Activated T-helper 2 cell treated with anti-CD3 and anti-CD28 coated beads, Interferon-gamma antibody, Interleukin-2, Interleukin-4, amounts not matched to agents 10 μg/mL and 5 μg/mL and 100 μg/mL, durations not matched to agents 14 hours and 24 hours and 36 hours (primary cell): ENCODE measurements around the gene DNER. TPM values are rescaled to one million over a fixed set of nuclear protein-coding genes. Genes with fewer than 3 reads are reported as not detected.

Experiments
- DNase-seq: peaks from one replicate; pipeline ENCODE4 v3.0.0; 2021; ENCODE audit warnings: low spot score
- H3K27ac Mint-ChIP-seq: one replicate; pipeline ENCODE4 v1.8.0; 2021; ENCODE audit warnings: mixed read lengths
- H3K27me3 Mint-ChIP-seq: one replicate; pipeline ENCODE4 v1.8.0; 2021; ENCODE audit warnings: low read depth, mixed read lengths
- H3K36me3 Mint-ChIP-seq: one replicate; pipeline ENCODE4 v1.8.0; 2021; ENCODE audit warnings: low read depth, mixed read lengths
- H3K4me1 Mint-ChIP-seq: one replicate; pipeline ENCODE4 v1.8.0; 2021; ENCODE audit warnings: low read depth, mixed read lengths
- H3K4me3 Mint-ChIP-seq: one replicate; pipeline ENCODE4 v1.8.0; 2021; ENCODE audit warnings: low read depth, mild to moderate bottlenecking, moderate library complexity, mixed read lengths
- H3K9me3 Mint-ChIP-seq: one replicate; pipeline ENCODE4 v1.8.0; 2021; ENCODE audit warnings: mixed read lengths
- intact Hi-C: fragments of 100-400 bp; cut with micrococcal nuclease; formaldehyde crosslinking; loops from one replicate; pipeline ENCODE4 v1.15.1; 2023
- total RNA-seq: library from RNA; stranded (reverse); gene quantifications from 2 replicates; pipeline ENCODE4 v1.2.3, GENCODE V29; 2022

DNER gene
- total RNA-seq, 1 donor from 2014 or later: not detected

DNA sequence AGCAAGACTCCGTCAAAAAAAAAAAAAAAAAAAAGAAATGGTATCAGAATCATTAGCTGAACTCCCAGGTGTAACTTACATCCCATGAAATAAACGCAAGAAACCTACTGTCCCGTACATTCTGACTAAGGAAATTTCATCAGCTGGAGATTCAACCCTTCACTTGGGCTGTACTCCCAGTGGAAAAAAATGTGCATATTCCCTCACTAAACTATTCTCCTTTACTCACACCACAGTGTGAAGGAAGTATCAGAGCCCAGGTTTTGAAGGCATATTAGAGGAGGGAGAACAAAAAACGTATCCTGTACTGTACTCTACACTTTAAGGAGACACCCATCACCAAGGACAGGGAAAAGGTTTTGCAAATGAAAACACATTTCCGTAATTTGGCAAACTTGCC, 64.3 kb downstream of the DNER start:
- Mint-ChIP-seq H3K27ac (no peak overlapping the region), H3K4me3 (no peak overlapping the region), H3K36me3 (no peaks in the 10 kb centered on the region), H3K4me1 (no peaks in the 10 kb centered on the region), H3K27me3 (peaks cover 4% of the 10 kb centered on the region), H3K9me3 (no peaks in the 10 kb centered on the region)
- no peak for DNase-seq
- intact Hi-C loops: no loop called here

DNA sequence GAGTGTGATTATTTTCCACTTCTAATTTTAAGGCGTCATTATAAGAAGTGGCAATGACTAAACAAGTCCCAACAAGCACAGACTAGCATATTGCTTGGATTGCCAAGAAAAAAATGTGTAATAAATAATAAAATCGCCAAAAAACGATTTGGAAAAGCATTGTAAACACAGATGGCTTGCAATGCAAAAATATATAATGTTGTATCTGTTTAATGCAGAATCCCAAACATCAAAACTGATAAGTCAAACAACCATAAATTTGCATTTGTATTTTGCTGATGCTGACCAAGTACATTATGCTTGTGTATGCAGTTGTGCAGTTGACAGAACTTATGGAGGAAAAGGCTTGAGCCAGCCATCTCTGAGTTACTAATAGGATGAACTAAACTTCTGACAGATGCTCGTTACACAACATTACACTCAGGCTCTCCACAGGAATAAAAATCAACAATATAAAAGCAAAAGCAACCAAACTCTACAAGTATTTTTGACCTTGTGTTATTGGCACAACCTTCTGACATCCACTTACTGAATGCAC, 68.1 kb downstream of the DNER start:
- H3K27ac Mint-ChIP-seq: no peak overlapping the region

DNA sequence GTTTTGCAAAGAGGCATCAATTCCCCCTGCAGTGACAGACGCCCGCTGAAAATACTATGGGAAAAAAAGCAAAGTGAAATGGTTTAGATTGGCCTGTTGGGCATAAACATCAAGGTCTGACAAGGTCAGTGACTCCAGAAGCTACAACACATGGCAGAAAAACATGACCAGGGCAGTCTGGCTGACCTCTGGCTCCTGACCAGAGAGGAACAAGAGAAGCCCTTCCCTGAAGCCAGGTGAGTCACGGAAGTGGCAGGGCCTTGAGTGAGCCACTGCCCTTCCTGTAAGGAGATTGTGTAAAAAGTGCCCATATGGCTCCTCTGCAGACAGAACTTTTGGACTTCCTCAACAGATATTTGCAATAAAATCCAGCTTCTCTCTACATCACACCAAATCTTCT, 72.0 kb downstream of the DNER start:
- H3K4me1 Mint-ChIP-seq: no peaks in the 10 kb centered on the region
- H3K9me3 Mint-ChIP-seq: no peaks in the 10 kb centered on the region
- peaks cover 5% of the 10 kb centered on the region for H3K27me3 Mint-ChIP-seq
- no peak overlapping the region for H3K27ac Mint-ChIP-seq
- intact Hi-C loops: no loop called here
- no peak overlapping the region for H3K4me3 Mint-ChIP-seq
- H3K36me3 Mint-ChIP-seq: no peaks in the 10 kb centered on the region
- no peak for DNase-seq

More for the DNA sequence above, 68.1 kb downstream of the DNER start:
- Mint-ChIP-seq H3K4me3 (no peak overlapping the region), H3K9me3 (no peaks in the 10 kb centered on the region), H3K27me3 (peaks cover 1% of the 10 kb centered on the region), H3K36me3 (no peaks in the 10 kb centered on the region), H3K4me1 (no peaks in the 10 kb centered on the region)
- intact Hi-C loops: no loop called here
- no peak for DNase-seq

DNA sequence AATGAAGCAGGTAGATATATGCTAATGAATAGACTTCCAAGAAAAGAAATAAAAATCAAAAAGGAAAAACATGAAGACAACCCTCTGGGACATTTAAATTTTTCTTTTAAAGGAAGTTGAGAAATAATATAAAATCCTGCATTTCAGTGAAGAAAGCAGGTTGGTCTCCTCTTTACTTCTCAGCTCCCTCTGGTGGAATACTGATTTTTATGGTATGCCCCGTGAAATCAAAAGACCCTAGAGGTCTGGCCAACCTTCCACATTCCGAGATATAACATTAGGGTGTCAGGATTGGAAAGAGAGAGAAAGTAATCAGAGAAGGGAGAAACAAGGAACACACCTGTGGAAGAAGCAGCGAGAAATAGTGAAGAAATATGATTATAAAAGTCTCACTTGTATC, 72.7 kb downstream of the DNER start:
- peaks cover 9% of the 10 kb centered on the region for H3K27me3 Mint-ChIP-seq
- H3K36me3 Mint-ChIP-seq: no peaks in the 10 kb centered on the region
- no peak overlapping the region for H3K4me3 Mint-ChIP-seq
- intact Hi-C loops: no loop called here
- no peaks in the 10 kb centered on the region for H3K9me3 Mint-ChIP-seq
- no peak overlapping the region for H3K27ac Mint-ChIP-seq
- DNase-seq: no peak
- H3K4me1 Mint-ChIP-seq: no peaks in the 10 kb centered on the region

DNA sequence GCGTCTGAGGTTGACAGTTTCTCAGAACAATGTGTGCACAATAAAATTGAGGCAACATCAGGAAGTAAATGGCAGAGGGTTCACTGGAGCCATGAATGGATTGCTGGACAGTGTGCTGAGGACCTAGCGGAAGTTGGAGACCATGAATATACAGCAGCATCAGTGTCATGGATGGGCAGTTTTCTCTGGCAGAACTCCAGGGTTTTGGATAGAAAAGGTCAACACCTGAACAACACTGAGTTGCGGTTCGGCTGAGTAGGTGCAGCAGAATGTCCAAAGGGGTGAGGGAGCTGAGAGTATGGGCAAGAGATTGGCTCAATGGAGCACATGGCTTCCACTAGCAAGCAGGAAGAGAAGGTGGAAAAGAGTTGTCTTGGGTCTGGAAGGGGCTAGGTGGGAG, 73.7 kb downstream of the DNER start:
- H3K9me3 Mint-ChIP-seq: no peaks in the 10 kb centered on the region

DNA sequence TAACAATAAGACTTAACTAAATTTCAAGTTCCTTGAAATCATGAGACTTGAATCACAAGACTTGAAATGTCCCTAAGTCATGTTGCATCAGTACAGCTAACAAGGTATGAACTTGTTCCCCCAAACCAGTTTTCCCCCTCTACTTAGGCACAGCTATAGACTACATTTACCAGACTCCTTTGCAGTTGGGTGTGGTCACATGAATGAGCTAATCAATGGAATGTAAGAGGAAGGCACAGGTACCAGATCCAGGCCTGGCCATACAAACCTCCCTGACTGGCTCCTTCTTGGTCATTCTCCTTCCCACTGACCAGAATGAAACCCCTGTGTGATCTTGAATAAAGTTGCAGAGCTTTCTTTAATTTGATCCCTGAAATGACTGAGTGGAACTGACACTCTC, 77.8 kb downstream of the DNER start:
- H3K9me3 Mint-ChIP-seq: no peaks in the 10 kb centered on the region
- DNase-seq: no peak
- peaks cover 17% of the 10 kb centered on the region for H3K27me3 Mint-ChIP-seq
- no peak overlapping the region for H3K4me3 Mint-ChIP-seq
- H3K36me3 Mint-ChIP-seq: no peaks in the 10 kb centered on the region
- H3K27ac Mint-ChIP-seq: no peak overlapping the region
- intact Hi-C loops: no loop called here
- no peaks in the 10 kb centered on the region for H3K4me1 Mint-ChIP-seq

More for the DNA sequence above, 73.7 kb downstream of the DNER start:
- peaks cover 10% of the 10 kb centered on the region for H3K27me3 Mint-ChIP-seq
- no peak overlapping the region for H3K27ac Mint-ChIP-seq
- DNase-seq: no peak
- H3K36me3 Mint-ChIP-seq: no peaks in the 10 kb centered on the region
- intact Hi-C loops: no loop called here
- no peaks in the 10 kb centered on the region for H3K4me1 Mint-ChIP-seq
- H3K4me3 Mint-ChIP-seq: no peak overlapping the region

DNA sequence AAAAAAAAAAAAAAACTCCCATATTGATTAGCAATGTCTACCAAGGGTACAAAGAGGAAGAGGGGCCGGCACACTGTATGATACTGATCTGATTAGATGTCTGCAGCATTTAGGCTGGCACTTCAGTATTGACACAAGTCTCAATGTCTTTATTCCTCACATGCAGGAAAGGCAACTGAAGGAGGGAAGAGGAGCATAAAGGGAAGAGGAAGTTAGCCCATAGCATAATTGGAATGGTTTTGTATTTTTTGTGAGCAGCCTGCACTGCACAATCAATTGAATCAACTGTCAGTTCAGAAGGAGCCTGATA, 79.0 kb downstream of the DNER start:
- intact Hi-C loops: no loop called here
- DNase-seq: no peak
- H3K27ac Mint-ChIP-seq: no peak overlapping the region
- H3K9me3 Mint-ChIP-seq: no peaks in the 10 kb centered on the region
- H3K36me3 Mint-ChIP-seq: no peaks in the 10 kb centered on the region
- peaks cover 12% of the 10 kb centered on the region for H3K27me3 Mint-ChIP-seq
- H3K4me3 Mint-ChIP-seq: no peak overlapping the region
- no peaks in the 10 kb centered on the region for H3K4me1 Mint-ChIP-seq

DNA sequence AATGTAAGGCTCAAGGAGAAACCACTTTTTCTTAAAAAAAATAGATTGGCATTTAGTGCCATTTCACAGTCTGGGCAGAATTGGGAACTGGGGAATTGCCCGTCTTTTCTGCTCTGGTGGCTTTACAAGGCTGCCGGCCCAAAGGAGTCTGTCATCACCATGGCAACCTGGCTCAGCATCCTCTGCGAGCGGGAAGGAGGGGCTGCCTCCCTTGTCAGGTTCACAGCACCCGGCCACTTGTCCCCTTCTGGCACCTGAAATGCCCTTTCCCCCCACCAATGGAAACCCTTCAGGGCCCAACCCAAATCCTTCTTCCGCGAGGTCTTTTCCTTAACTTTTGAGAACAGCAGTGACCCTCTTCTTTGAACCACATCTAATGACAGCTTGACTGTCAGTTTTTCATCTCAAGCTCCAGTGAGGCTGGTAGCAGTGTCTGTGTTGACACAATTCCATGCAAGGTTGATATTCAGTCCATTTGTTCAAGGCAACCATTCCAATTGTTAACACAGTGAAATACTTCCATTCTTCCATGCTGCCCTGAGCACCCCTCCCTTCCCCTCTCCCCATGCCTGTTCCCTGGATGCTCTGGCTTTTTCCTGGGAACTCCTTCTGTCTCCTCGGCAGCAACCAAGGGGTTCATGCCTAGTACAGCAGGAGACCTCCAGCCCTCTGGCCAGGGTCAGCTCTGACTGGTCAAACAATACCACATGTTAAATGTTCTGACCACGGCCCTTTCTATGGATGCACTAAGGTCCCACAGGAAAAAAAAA, 79.6 kb downstream of the DNER start:
- Mint-ChIP-seq H3K27me3 (peaks cover 12% of the 10 kb centered on the region), H3K9me3 (no peaks in the 10 kb centered on the region), H3K4me1 (no peaks in the 10 kb centered on the region), H3K27ac (no peak overlapping the region), H3K36me3 (no peaks in the 10 kb centered on the region), H3K4me3 (no peak overlapping the region)
- intact Hi-C loops: no loop called here
- DNase-seq: no peak

DNA sequence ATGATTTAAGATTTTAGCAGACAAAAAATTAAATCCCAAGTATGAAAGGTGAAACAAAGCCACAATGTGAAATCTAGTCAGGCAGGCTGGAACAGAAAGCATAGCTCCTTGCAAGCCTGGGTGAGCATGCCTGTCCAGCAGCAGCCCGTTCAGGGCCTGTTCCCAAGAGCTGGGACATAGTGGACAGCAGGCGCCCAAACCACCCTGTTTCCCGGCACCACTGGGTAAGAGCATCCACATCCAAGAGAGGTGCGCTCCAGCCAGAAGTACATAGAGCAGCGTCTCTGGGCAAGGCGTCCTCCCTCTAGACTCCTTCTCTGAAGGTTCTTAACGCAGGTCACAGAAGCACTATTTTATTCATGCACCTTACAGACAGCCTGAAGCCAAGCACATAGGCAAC, 80.8 kb downstream of the DNER start:
- Mint-ChIP-seq H3K9me3 (no peaks in the 10 kb centered on the region), H3K36me3 (no peaks in the 10 kb centered on the region), H3K27ac (no peak overlapping the region), H3K27me3 (peaks cover 12% of the 10 kb centered on the region), H3K4me1 (no peaks in the 10 kb centered on the region), H3K4me3 (no peak overlapping the region)
- no peak for DNase-seq
- intact Hi-C loops: no loop called here

DNA sequence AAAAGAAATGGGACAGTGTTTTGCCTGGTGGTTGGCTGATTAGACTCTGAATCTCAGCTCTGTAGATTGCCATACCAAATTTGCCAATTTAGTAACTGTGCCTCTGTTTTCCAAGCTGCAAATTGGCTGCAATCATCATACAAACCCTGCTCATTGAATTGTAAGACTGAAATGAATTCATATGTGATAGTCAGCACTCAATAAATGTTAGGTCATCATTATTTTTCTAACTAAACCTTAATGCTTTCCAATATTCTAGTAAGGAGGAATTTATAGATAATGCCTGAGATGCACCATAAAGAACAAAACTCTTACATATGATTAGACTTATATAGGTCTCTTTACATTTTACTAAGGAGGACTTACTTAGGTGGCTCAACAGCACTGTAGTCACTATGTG, 85.3 kb downstream of the DNER start:
- no peaks in the 10 kb centered on the region for H3K4me1 Mint-ChIP-seq
- intact Hi-C loops: no loop called here
- H3K9me3 Mint-ChIP-seq: no peaks in the 10 kb centered on the region
- peaks cover 4% of the 10 kb centered on the region for H3K27me3 Mint-ChIP-seq
- no peaks in the 10 kb centered on the region for H3K36me3 Mint-ChIP-seq
- no peak overlapping the region for H3K27ac Mint-ChIP-seq
- no peak for DNase-seq
- H3K4me3 Mint-ChIP-seq: no peak overlapping the region

DNA sequence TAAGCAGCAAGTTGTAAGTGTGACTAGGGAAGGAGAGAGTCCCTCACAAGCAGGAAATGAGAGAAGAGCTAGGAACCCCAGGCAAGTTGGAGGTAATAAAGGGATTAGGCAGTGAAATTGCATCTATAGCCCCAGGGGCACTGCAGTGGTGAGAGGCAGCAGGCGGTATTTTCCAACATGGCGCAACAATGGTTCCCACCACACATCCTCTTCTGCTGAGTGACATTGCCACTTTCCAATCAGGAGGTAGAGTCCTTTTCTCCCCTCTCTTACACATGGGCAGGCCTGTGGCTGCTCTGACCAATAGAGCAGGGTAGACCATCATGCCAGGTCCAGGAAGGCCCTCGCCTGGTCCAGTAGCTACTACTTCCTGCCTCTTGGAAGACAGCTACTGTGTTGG, 86.6 kb downstream of the DNER start:
- Mint-ChIP-seq H3K27ac (no peak overlapping the region), H3K4me3 (no peak overlapping the region), H3K36me3 (no peaks in the 10 kb centered on the region), H3K27me3 (peaks cover 4% of the 10 kb centered on the region), H3K4me1 (no peaks in the 10 kb centered on the region), H3K9me3 (no peaks in the 10 kb centered on the region)
- no peak for DNase-seq
- intact Hi-C loops: no loop called here

DNA sequence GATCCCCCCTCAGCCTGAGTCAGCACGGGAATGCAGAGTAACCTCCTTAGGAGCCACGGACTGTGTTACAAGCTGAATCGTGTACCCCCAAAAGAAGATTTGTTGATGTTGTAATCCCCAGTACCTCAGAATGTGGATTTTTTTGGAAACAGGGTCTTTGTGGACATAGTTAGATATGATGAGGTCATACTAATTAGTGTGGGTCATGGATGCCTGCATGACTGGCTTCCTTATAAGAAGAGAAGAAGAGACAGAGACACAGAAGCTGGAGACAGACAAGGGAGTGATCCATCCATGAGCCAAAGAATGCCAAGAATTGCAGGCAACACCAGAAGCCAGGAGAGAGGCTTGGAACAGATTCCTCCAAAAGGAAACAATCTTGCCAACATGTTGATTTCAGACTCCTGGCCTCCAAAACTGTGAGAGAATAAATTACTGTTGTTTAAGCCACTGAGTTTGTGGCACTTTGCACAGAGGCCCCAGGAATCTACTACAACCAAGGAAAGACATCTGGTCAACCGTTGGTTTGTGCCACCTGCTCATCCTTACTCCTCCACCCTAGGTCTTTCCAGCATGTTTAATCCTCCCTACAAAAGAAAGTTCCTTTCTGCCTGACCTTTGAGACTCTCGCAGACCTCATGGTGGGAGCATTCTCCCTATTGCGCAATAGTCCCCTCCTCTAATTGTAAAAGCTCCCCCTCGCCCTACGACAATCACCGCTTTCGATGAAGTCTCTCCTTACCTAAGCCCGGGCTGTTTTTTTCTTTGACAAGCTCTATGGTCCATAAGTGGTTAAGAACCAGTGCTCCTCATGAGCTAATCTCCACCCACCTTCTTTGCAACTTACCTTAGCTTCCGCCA, 91.6 kb downstream of the DNER start:
- intact Hi-C loops: no loop called here
- Mint-ChIP-seq H3K4me3 (no peak overlapping the region), H3K27me3 (no peaks in the 10 kb centered on the region), H3K4me1 (no peaks in the 10 kb centered on the region), H3K9me3 (no peaks in the 10 kb centered on the region), H3K36me3 (no peaks in the 10 kb centered on the region), H3K27ac (no peak overlapping the region)
- no peak for DNase-seq

DNA sequence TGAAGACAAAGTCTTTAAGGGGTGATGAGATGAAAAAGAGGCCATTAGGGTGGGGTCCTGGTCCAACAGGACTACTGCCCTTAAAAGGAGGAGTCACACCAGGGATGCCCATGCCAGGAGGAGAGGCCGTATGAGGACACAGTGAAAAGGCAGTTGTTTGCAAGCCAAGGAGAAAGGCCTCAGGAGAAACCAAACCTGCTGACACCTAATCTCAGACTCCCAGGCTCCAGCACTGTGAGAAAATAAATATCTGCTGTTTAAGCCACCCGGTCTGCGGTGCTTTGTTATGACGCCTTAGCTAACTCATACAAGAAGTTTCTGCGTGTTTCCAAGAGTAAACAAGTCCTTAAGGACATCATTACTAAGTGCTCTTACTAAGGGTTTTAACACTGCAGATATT, 93.6 kb downstream of the DNER start:
- H3K27me3 Mint-ChIP-seq: no peaks in the 10 kb centered on the region
- no peaks in the 10 kb centered on the region for H3K36me3 Mint-ChIP-seq
- H3K4me3 Mint-ChIP-seq: no peak overlapping the region
- no peaks in the 10 kb centered on the region for H3K9me3 Mint-ChIP-seq
- no peak overlapping the region for H3K27ac Mint-ChIP-seq
- DNase-seq: no peak
- no peaks in the 10 kb centered on the region for H3K4me1 Mint-ChIP-seq
- intact Hi-C loops: no loop called here
